Placental pericyte (primary cell): ENCODE data around the gene SLC6A11. TPM values are rescaled to one million over a fixed set of nuclear protein-coding genes. Genes with fewer than 3 reads are reported as not detected.

Source experiments
- total RNA-seq: library from RNA; depleted of rRNA; stranded (reverse); fragments of >200 nt; gene quantifications from 2 replicates; pipeline ENCODE4 v1.2.3, GENCODE V29; 2012

SLC6A11 gene
- total RNA-seq = not detected in 2 replicates

GRCh38 chr3:10816019-10816862 is at the start of gene SLC6A11:
TSS of gene SLC6A11 (plus strand) at chr3:10816228. CDS start at chr3:10816266, 38 bp downstream.

Other genes with a start within 250 kb of the SLC6A11 start
- not detected in 2 replicates for gene SLC6A1, start 176.5 kb downstream of the SLC6A11 start, total RNA-seq